A673 (cell line): ENCODE data around the gene RILP.

Experiments used
- EZH2 ChIP-seq: fragments of 200-600 bp; sonication (generic); IDR thresholded peaks from 2 replicates; pipeline ENCODE4 v1.6.1; 2017; ENCODE audit warnings: borderline replicate concordance, low read depth, mild to moderate bottlenecking, mixed read lengths, antibody characterized with exemption, low read length; ENCODE audit not compliant: poor library complexity, severe bottlenecking
- TF ChIP-seq, protein P1 (sequence below): fragments of 300-800, 200-600 bp; sonication (generic); conservative IDR thresholded peaks from 2 replicates; pipeline ENCODE4 v1.5.1; 2017; ENCODE audit warnings: low read depth, mild to moderate bottlenecking, antibody characterized with exemption, low read length, moderate library complexity, mixed read lengths

DNA sequence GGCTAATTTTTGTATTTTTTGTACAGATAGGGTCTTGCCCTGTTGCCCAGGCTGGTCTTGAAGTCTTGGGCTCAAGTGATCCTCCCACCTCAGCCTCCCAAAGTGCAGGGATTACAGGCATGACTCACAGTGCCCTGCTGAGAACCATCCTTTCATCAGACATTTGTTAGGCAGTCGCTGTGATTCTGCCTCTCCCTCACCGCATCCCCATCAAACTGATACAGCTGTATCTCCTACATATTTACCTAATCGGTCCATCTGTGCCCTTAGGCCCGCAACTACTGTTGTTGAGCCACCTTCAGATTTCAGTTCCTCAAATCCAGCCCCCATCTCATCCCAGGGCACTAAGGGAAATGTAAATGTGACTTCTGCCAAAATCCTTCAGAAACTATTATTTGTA lies 19.0 kb downstream of the RILP start:
- TF ChIP-seq, protein P1, sequence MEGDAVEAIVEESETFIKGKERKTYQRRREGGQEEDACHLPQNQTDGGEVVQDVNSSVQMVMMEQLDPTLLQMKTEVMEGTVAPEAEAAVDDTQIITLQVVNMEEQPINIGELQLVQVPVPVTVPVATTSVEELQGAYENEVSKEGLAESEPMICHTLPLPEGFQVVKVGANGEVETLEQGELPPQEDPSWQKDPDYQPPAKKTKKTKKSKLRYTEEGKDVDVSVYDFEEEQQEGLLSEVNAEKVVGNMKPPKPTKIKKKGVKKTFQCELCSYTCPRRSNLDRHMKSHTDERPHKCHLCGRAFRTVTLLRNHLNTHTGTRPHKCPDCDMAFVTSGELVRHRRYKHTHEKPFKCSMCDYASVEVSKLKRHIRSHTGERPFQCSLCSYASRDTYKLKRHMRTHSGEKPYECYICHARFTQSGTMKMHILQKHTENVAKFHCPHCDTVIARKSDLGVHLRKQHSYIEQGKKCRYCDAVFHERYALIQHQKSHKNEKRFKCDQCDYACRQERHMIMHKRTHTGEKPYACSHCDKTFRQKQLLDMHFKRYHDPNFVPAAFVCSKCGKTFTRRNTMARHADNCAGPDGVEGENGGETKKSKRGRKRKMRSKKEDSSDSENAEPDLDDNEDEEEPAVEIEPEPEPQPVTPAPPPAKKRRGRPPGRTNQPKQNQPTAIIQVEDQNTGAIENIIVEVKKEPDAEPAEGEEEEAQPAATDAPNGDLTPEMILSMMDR: no peak
- TF ChIP-seq EZH2: no peak
